Stimulated activated CD4-positive, alpha-beta T cell treated with anti-CD3 and anti-CD28 coated beads, Interleukin-12 subunit alpha, Interleukin-12 subunit beta, amount 100 ng/mL, for 48 hours (primary cell): ENCODE results near the gene AP3S1.
"Not testable (repeated sequence)": the region's sequence is repeated elsewhere in the genome, so short reads cannot be mapped to it uniquely, and the experiment has no call there.

Experiments
- DNase-seq, 3 donors: peaks; one replicate each; pipeline ENCODE4 v3.0.0-alpha.2; 2020; ENCODE audit warnings: low read depth in 2 of 3, low spot score in 1 of 3

The AP3S1 gene

DNA sequence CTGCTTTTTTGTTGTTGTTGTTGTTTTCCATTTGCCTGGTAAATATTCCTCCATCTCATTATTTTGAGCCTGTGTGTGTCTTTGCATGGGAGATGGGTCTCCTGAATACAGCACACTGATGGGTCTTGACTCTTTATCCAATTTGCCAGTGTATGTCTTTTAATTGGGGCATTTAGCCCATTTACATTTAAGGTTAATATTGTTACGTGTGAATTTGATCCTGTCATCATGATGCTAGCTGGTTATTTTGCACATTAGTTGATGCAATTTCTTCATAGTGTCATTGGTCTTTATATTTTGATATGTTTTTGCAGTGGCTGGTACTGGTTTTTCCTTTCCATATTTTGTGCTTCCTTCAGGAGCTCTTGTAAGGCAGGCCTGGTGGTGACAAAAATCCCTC, 16.8 kb upstream of the AP3S1 start:
- not testable (repeated sequence) for DNase-seq

DNA sequence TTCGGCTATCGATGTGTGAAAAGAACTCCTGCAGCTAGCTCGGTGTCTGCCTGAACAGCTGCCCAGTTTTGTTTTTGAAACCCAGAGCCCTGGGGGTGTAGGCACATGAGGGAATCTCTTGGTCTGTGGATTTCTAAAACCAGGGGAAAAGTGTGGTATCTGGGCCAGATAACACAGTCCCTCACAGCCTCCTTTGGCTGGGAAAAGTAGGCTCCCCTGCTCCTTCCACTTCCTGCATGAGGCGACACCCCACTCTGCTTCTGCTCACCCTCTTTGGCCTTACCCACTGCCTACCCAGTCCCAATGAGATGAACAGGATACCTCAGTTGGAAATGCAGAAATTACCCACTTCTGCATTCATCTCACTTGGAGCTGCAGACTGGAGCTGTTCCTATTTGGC, 15.8 kb upstream of the AP3S1 start:
- no peak for DNase-seq

- DNase-seq, result no peak
These were observed 11.8 kb upstream of the AP3S1 start for GRCh38 chr5:115829913-115830312.

GRCh38 chr5:115831163-115831768, 10.5 kb upstream of the AP3S1 start:
- no peak for DNase-seq

- DNase-seq, result no peak
These were observed 6.3 kb upstream of the AP3S1 start for GRCh38 chr5:115835481-115835880.

GRCh38 chr5:115838885-115839518, 2.7 kb upstream of the AP3S1 start:
- no peak for DNase-seq

DNA sequence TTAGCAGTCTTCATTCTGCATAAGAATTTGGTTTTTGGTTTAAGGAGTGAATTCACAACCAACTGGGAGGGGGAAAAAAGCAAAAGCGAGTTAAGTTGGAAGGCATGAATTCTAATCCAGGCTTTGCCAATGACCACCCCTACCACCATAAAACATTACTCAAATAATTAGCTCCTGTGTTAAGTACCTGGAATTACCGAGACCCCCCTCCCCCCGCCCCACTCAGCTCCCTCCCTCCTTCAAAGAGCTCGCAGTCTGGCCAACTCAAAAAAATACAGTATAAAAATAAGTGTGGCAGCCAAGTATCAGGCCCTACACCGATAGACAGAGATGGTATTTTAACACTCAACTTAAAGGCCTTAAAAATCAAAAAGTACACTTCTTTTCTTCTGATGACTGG, 862 bp upstream of the AP3S1 start:
- DNase-seq, result no peak

DNA sequence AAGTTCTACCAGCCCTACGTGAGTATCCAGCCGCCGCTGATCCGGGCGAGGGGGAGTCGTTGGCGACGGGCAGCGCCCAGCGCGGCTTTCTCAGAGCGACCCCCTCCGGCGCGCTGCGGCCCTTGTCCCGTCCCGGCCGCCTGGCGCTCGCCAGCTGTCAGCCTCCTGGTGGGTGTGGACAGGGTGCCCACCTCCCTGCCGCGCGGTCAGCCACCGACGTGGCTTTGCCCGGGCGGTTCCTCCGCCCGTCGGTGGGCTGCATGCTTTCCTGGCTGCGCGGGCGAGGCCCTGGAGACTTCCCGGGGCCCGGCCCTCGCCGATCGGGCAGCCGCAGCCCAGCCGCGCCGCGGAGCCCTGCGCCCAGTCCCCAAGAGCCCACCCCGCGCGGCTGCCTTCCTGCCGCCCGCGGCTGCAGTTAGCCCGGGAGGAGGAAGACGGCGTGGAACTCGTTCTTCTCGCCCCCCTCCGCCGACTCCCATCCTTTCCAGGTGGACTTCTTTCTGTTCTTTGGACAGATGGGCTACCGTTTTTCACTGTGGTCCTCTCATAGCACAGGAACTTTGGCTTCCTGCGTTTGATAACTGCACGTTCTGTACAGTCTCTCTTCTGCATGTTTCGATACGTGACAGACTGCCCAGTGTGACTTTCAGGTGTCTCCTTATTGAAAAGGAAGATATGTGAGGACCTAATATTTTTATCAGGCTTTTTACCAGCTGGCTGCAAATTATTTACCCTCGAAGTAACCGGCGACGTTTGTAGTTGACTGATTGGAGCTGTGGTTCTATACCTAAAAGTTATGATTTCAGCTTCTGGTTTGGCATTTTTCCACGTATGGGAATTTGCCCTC, 577 bp downstream of the AP3S1 start:
- peak in 1 of 3 donors; percentile 7 for DNase-seq

DNA sequence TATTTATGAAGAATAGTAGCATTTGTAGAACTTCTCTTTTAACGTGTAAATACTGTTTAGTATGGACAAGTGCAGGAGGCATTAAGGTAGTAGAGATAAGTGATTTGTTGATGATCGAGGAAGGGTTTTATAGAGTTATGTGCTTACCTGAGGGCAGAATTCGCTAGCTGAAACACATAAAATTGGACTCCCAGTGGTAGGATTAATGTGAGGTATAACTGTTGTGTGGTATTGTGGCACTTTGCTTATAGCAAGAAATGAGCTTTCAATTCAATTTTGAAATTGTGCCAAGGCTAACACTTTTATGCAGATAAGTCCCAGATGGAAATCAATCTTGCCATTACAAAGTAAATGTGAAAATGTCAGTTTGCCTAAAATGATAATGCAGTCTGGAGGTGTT, 1.2 kb downstream of the AP3S1 start:
- DNase-seq, result no peak

DNA sequence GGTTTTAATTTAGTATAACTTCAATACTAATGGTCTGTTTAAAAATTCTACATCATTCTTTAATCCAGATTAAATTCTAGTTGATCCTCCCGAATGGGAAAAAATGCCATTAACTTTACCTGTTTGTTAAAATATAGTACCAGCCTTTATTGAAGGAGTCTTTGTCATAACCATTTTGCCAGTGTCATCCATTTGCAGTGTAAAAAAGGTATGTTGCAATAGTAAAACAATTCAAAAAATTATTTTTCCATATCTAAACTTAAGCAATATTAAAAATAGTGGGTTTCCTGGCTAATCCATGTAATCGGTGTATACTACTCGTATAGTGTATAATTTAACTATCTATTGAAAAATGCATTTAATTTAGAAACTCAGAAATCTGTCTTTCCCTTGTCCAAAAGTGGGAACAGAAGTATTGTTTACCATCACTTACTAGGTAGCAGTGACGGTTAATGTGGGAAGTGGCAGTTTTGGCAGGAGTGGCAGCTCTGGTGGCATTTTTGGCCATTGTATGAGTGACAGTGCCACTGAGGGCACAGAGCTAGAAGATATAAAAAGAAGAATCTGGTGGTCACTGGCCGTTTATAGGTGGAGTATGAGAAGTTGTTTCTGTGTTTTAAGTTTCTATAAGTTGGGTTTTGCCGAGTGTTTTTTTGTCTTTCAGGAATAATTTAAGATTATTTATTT, 1.9 kb downstream of the AP3S1 start:
- DNase-seq, result no peak

- no peak for DNase-seq
These were observed 2.6 kb downstream of the AP3S1 start for GRCh38 chr5:115844321-115844817.

- no peak for DNase-seq
These were observed 5.6 kb downstream of the AP3S1 start for GRCh38 chr5:115847290-115847689.

- no peak for DNase-seq
These were observed 7.6 kb downstream of the AP3S1 start for GRCh38 chr5:115849258-115849798.

DNA sequence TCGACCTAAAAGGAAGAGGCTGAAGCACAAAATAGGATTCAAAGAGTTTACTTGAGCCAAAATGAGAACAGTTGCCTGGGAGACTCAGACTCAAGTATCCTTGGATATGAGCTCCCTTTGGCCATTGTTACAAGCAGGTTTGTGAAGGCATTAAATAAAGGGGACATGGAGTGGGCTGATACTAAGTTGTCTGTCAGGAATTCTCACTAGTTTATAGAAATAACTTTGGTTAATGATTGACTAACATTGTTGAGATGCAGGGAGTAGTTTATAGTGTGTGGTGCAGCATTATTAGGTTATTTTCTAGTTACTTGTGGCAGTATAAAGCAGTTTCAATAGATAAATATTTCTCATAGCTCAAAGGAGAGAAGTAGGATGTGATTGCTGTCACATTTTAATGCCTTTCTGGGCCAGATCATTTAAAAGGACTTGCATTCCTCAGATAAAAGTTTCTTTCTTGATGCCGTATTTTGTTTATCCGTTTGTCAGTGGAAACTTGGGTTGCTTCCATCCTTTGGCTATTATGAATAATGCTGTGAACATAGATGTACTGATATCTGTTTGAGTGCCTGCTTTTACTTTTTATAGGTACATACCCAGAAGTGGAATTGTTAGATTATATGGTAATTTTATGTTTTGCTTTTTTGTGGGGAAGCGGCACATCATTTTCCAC, 9.1 kb downstream of the AP3S1 start:
- DNase-seq, result no peak

GRCh38 chr5:115854139-115854538, 12.4 kb downstream of the AP3S1 start:
- no peak for DNase-seq

- no peak for DNase-seq
These were observed 14.2 kb downstream of the AP3S1 start for GRCh38 chr5:115855959-115856358.

GRCh38 chr5:115857057-115857479, 15.3 kb downstream of the AP3S1 start:
- no peak for DNase-seq

GRCh38 chr5:115857626-115858349, 16.1 kb downstream of the AP3S1 start:
- DNase-seq, result no peak

DNA sequence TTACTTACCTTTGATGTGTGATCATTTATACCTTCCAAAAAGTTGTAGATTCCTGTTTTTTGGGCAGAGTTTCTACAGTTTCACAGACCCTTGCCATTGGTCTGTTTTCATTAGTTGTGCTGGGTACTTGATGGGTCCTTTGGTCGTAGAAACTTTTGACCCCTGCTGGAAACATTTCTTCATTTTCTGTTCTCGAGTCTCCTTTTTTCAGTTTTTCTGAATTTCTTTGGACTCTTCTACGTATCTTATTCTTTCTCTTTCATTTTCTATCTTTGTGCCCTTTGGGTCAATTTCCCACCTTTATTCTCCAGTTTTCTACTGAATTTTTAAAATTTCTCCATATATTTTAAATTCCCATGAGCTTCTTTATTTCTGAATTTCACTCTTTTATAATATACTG, 16.7 kb downstream of the AP3S1 start:
- no peak for DNase-seq

GRCh38 chr5:115859378-115859777, 17.6 kb downstream of the AP3S1 start:
- DNase-seq, result no peak
